ENCODE results near the gene RPS6KL1.
"Not testable (repeated sequence)": the region's sequence is repeated elsewhere in the genome, so short reads cannot be mapped to it uniquely, and the experiment has no call there.

The RPS6KL1 gene

DNA sequence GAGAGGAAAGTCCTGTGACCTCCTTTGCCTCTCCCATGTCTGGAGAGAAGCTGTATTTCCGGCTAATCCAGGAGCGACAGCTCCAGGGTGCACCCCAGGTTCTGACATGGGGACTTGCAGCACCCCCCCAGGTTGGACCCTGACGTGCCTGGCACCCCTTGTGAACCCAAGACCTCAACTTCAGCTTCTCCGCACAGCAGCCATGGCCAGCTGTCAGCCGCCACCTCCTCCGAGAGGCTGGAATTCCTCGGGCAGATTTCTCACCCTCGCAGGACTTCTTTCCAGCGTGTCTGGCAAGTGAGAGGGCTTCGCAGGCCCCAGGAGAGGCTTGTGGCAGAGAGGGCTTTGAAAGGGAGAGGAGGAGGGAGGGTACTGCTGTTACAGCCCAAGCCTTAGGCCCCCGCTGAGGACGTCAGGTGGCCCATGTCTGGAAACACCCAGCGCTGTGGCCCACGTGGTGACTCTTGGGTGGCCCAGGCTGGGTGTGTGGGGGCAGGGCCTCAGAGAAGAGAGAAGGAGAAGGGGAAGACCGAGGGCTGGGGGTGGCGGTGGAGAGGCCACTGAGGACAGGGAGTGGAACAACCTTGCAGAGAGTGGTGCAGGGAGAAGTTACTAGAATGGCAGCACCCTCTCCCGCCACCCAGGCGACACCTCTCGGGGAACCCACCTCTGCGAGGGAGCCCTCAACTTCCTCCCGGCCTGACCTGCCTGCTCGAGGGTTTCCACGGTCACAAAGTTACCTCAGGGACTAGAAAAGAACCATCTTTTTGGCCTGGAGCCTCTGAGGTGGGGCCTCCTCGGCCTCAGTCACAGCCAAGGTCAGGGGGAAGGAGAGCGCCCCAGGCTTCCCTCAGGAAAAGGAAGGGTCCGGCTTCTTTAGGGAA is 11.7 kb upstream of the RPS6KL1 start:
- no peak for DNase-seq (ENCODE audit: low read depth)

DNA sequence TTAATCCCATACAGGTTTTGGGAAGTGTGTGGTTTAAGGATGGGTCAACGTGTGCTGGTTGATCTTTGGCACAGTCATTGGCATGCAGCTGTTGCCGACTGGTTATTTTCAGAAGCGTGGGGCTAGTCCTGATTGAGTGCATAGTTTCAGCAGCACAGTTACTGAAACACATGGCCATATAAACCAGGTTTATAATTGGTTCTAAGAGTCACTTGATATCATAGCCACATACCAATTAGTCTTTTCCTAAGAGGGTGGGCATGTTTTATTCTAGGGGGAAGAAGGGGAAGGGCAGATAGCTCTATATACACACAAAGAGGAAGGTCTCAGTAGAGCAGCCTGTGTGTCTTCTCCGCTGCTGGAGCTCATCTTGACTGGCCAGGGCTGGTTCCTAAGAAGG is 11.0 kb upstream of the RPS6KL1 start:
- no peak for DNase-seq (ENCODE audit: low read depth)

DNA sequence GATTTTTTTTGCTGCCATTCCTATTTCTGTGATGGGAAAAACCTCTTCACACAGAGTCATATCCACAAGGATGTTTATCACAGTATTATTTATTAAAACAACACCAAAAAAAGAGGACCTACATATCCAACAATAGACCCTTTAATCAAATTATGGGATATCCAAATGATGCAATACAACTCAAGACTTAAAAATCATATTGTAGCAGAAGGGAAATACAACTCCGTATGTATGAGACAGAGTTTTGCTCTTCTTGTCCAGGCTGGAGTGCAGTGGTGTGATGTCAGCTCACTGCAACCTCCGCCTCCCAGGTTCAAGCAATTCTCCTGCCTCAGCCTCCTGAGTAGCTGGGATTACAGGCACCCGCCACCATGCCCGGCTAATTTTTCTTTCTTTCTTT is 9.9 kb upstream of the RPS6KL1 start:
- DNase-seq (ENCODE audit: low read depth) = not testable (repeated sequence)

DNA sequence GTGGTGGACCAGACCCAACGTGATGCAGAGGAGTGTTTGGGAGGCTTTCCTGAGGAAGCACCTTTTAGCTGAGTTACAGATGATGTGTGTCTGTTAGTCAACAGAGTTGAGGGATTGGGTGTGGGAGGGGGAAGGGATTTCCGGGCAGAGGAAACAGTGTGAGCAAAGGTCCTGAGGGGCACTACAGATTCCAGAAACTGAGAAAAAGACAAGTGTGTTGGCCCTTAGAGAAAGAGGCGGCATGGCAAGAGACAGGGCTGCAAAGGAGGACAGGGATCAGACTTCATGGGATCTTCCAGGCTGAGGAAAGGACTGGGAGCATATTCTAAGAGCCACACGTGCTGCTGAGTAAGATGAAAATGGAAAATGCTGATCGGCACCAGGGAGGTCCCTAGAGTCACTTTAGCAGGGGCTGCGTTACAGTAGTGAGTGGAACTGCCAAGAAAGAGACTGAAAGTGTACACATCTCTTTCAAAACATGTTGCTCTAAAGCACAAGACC is 9.4 kb upstream of the RPS6KL1 start:
- no peak for DNase-seq (ENCODE audit: low read depth)

DNA sequence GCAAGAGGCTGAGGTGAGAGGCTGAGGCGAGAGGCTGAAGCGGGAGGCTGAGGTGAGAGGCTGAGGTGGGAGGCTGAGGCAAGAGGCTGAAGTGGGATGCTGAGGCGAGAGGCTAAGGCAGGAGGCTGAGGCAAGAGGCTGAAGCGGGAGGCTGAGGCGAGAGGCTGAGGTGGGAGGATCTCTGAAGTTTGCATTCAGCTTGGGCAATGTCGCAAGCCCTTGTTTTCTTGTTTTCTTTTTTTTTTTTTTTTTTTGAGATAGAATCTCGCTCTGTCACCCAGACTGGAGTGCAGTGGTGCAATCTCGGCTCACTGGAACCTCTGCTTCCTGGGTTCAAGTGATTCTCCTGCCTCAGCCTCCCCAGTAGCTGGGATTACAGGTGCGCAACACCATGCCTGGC is 8.7 kb upstream of the RPS6KL1 start:
- DNase-seq (ENCODE audit: low read depth) = not testable (repeated sequence)

DNA sequence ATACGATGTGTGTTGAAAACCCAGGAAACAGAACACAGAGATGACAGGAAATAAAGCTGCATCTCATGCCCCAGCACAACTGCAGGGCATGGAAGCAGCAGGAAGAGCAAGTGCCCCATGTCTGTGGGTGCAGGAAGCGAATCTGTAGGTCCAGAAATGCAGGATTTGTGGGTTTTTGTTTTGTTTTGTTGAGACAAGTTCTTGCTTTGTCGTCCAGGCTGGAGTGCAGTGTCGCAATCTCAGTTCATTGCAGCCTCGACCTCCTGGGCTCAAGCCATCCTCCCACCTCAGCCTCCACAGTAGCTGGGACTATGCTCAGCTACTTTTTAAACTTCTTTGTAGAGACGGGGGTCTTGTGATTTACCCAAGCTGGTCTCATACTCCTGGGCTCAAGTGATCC is 6.2 kb upstream of the RPS6KL1 start:
- no peak for DNase-seq (ENCODE audit: low read depth)

DNA sequence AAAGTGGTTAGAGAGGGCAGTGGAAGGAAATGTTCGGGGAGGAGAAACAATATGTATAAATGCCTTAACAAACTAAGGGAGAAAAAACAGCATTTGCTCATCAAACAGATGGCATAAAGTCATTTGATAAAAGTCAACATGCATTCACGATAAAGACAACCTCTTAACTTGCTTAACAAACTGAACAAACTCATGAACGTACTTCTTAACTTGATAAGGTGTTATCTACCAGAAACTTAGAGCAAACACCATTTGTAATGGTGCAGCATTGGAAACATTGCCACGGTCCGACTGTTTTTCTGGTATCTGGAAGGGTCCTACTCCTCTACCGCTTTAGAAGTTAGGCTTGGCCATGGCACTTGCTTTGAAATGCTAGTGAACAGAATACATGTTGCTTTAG is 4.2 kb upstream of the RPS6KL1 start:
- DNase-seq (ENCODE audit: low read depth) = no peak

DNA sequence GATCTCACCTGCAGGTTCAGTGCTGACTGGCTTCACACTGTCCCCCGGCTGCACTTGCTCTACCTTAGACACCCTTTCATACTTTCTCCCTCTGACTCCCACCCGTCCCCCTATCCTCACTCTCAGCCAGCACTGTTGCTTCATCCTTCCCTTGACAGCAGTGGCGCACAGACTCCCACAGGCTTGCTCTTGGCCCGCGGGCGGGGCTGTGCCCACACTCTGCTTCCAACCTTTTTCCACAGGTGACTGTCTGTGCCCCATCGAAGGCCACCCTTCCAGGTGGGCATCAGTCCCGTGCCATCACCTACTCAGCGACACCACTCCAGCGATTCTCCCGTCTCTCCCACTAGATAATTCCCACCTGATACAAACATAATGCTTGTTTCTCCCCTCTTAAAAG is 1.0 kb upstream of the RPS6KL1 start:
- DNase-seq (ENCODE audit: low read depth) = no peak

DNA sequence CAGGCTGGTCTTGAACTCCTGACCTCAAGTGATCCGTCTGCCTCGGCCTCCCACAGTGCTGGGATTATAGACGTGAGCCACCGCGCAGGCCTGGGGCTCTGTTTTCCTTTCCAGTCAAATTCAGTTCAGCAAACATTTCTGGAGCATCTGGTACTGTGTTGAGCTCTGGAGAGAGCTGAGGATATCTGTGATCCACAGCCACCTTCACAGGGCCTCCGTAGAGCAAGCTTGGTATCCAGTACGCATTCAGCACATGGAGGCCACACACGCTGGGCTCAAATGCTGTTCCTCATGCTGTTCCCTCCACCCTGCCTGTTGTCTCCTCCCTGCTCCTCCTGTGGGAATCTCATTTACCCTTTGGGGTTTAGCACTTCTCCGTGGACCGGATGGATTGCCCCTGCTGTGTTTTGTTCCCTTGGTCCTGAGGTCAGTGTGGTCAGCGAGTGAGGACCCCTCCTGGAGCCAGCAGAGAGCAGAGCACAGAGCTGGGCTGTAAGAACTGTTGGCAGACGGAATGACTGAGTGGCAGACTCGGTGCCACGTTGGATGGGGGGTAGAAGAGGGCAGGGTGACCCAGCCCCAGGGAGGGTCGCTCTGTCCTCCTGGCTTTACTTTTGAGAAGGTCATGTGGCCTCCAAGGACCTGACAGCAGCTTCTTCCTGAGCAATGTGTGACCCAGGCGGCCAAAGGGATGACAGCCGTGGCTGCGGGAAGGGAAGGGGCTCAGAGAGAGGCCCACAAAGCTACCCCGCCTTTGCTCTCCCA is 891 bp downstream of the RPS6KL1 start:
- no peak for DNase-seq (ENCODE audit: low read depth)

DNA sequence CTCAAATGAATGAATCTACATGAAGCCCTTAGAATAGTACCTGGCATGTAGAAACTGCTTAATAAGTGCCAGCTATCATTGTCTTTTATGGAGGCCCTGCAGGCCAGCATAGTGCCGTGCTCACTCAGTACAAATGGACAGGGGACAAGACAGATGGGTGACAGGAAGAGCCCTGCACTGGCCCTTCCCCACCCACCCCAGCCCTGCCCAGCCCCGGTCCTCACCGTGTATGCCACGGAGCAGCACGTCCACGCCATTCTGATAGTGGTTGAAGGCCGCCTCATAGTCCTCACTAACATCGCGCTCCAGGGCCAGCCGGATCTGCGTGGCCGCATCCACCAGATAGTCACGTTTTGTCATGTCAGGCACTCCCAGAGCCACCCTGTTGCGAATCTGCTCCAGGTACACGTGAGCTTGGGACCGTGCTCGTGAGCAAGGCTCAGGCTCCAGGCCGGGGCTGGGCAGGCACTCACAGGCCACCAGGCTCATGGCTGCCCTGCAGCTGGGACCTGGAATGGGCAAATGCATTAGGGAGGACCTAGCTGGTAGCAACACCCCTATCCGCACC is 1.9 kb downstream of the RPS6KL1 start:
- no peak for DNase-seq (ENCODE audit: low read depth)

GRCh38 chr14:74920281-74920680 is 2.8 kb downstream of the RPS6KL1 start:
- DNase-seq (ENCODE audit: low read depth) = no peak

DNA sequence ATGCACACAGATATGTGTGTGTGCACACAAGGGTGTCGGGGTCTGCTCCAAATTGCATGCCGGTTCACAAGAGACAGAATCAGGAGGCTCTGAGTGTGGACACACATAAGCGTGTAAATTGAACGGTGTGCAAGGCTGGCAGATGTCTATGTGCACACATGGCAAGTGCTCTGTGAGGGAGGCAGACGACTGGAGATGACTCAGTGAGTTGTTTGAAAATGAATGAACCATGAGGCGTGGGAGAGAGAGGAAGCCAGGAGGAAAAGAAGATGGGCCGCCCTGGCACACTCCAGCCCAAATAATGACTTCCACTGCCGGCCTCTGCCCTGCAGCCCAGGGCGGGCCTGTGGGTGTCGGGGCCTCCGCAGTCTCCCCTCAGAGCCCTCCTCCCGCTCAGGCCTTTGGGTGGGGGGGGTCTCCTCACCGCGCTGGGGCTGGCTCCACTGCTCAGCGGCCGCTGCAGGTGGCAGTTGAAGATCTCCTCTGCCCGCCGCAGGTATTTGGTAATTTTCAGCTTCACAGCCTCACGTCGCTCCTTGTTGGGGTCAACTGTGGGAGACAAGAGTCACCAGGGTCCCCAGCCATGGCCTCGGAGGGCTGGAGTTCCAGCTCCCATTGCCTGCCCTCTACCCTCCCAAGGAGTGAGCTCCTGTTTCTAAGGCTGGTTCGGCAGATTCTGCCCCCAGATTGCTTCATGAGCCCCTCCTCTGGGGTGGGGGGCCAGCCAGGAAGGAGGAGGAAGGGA is 3.5 kb downstream of the RPS6KL1 start:
- DNase-seq (ENCODE audit: low read depth) = no peak

DNA sequence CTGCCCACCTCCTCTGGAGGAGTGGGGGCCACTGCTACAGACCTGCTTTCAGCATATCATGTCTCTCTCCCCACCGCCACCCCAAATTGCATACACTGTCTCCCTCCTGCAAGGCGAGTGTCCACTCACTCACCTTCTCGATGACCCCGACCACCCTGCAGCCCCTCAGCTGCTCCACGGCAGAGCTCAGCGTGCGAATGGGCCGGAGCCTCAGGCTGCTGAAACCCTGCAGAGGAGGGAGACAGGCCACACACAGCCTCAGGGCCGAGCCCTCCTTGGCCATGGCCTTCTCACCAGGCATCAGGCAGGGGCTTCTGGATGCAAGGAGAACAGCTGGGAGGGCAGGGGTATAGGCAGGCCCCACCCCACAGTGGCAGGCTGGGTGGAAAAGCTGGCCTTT is 4.7 kb downstream of the RPS6KL1 start:
- no peak for DNase-seq (ENCODE audit: low read depth)

DNA sequence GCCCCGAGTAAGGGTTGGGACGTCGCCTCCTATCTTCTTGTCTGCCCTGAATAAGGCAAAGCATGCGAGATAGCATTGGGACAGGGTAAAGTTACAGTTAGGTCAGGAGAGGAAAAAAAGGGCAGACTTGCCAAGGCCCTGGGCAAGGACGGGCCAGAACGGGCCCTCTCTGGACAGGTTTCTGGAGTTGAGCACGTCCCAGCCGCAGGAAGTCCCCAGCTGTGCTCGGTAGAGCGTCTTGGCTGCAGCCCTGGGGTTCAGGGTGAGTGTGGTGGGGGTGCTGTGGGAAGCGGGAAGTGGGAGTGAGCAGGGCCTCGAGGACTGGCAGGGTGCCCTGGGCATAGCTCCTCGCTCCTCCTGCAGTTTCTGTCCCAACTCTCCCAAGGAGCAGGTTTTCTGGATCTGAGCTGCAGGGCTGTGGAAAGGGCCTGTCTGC is 5.4 kb downstream of the RPS6KL1 start:
- no peak for DNase-seq (ENCODE audit: low read depth)

- DNase-seq (ENCODE audit: low read depth) = no peak
Observed at GRCh38 chr14:74917178-74917543, 5.9 kb downstream of the RPS6KL1 start.

DNA sequence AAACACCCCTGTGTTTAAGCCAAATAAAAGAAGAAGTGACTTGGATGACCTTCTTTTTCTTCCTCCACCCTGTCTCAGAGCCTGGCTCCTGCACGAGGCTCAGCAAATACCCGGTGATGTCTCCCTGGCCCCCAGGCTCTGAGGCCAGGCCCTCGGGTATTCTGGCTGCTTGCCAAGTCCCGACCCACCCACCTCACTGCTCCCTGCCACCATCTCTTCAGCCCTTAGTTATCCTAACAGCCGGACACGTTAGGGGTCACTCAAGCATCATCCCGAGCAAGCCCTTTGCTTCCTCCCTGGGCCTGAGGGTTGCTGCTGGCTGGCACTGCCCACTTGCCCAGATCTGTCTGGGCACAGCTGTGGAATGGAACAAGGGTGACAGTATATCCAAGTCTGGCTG is 7.2 kb downstream of the RPS6KL1 start:
- no peak for DNase-seq (ENCODE audit: low read depth)

- no peak for DNase-seq (ENCODE audit: low read depth)
Observed at GRCh38 chr14:74915426-74915825, 7.6 kb downstream of the RPS6KL1 start.

DNA sequence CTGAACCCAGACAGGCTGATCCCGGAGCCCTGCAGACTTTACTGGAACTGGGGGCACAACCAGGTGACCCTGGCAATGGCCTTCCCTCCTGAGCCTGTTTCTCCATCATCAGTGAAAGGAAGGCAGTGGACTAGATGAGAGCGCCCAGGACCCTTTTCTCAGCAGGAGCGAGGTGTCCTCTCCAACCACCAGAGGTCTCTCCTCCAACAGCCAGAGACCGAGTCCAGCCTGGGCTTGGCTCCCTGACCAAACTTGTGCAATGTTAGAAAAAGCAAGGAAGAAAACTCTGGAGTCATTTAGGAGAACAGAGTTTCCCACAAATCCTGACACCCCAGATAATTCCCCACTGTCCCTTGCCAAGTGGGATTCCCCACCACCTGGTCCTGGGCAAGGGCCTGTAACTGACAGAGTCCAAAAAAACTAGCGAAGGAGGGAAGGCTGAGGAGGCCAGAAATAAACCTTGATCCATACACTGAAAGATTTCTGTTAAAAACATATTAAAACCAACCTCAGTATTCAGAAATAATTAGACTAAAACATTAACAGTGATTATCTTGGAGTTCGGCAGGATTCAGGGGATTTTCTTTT is 9.0 kb downstream of the RPS6KL1 start:
- DNase-seq (ENCODE audit: low read depth) = no peak

GRCh38 chr14:74913393-74913910 is 9.6 kb downstream of the RPS6KL1 start:
- no peak for DNase-seq (ENCODE audit: low read depth)

DNA sequence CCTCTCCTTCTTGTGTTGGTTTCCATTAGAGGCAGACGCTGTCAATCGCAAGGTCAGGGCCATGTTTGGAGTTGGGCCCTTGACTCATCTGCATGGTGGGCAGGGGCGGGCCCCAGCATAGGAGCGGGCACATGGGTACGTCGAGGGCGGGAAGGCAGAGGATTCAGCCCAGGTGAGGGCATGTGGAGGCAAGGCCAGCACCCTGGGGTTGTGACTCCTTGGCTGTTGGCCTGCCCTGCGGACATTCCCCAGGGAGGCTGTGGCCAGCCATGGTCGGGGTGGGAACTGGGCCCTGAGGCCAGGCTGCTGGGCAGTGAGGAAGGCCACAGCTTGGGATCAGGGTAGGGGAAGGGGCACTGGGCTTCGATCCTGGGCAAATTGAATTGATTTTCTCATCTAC is 10.3 kb downstream of the RPS6KL1 start:
- no peak for DNase-seq (ENCODE audit: low read depth)

GRCh38 chr14:74912111-74912510 is 10.9 kb downstream of the RPS6KL1 start:
- DNase-seq (ENCODE audit: low read depth) = no peak

GRCh38 chr14:74911704-74912103 is 11.4 kb downstream of the RPS6KL1 start:
- DNase-seq (ENCODE audit: low read depth) = no peak
